ENCODE results near the gene ELK4.

The ELK4 gene

GRCh38 chr1:205561501-205562203 is 70.2 kb downstream of the ELK4 start:
- no peak overlapping the region for H2AFZ ChIP-seq (ENCODE audit: low read depth, low read length)
- H3K79me2 ChIP-seq (ENCODE audit: low read length): no peaks in the 10 kb centered on the region
- peaks cover 22% of the 10 kb centered on the region for H3K9me3 ChIP-seq (ENCODE audit: insufficient read depth, low read length)
- H3K9ac ChIP-seq (ENCODE audit: low read length): no peak overlapping the region
- H3K27ac ChIP-seq (ENCODE audit: low read length): no peak overlapping the region
- peaks cover 43% of the 10 kb centered on the region for H3K27me3 ChIP-seq (ENCODE audit: low read depth, low read length)
- H4K20me1 ChIP-seq (ENCODE audit: insufficient read depth, low read length): no peaks in the 10 kb centered on the region
- peaks cover 4% of the 10 kb centered on the region for H3K36me3 ChIP-seq (replicated peaks; ENCODE audit: low read depth, low read length)
- no peak for TF ChIP-seq CTCF (IDR thresholded peaks at IDR 0.05; ENCODE audit: low read depth, low read length)
- no peak for TF ChIP-seq EZH2phosphoT487 (IDR thresholded peaks at IDR 0.05; ENCODE audit: low read depth)
- H3K4me1 ChIP-seq (ENCODE audit: low read length): peaks cover 4% of the 10 kb centered on the region; the same call in 1 of the 2 replicates
- no peak overlapping the region for H3K4me3 ChIP-seq (ENCODE audit: low read length)
- H3K4me2 ChIP-seq (ENCODE audit: low read length): no peak overlapping the region

Measured in OCI-LY3 (cell line).